ENCODE measurements around the gene KRT27. TPM values are rescaled to one million over a fixed set of nuclear protein-coding genes. Genes with fewer than 3 reads are reported as not detected.
"Not testable (repeated sequence)": the region's sequence is repeated elsewhere in the genome, so short reads cannot be mapped to it uniquely, and the experiment has no call there.

Gene KRT27
- total RNA-seq, 1 donor from 2014 or later = not detected

- Mint-ChIP-seq H3K4me3 (no peak overlapping the region), H3K27me3 (peaks cover 25% of the 10 kb centered on the region), H3K27ac (no peak overlapping the region), H3K9me3 (no peaks in the 10 kb centered on the region), H3K36me3 (no peaks in the 10 kb centered on the region), H3K4me1 (ENCODE audit: unreplicated experiment) (no peaks in the 10 kb centered on the region)
- no peak for TF ChIP-seq CTCF (conservative IDR thresholded peaks at IDR 0.05)
- no peak for DNase-seq (ENCODE audit: extremely low spot score, unreplicated experiment)
These were observed 28.5 kb downstream of the KRT27 start for GRCh38 chr17:40753804-40754203.

DNA sequence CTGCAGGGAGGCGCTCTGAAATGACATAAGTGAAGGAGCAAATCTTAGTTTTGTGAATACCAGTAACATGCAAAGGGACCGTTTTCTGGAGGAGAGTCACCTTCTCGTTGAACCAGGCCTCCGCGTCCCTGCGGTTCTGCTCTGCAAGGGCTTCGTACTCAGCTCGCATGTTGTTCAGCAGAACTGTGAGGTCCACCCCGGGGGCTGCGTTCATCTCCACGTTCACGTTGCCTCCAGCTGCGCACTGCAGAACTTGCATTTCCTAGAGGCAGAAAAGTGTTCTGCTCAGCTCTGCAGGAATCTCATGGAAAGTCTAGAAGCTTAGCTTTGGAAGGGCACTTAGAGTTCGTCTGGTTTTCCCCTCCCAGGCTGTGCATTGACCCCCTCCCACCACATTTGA is 31.3 kb downstream of the KRT27 start:
- Mint-ChIP-seq H3K27ac (no peak overlapping the region), H3K4me3 (no peak overlapping the region), H3K9me3 (no peaks in the 10 kb centered on the region), H3K36me3 (no peaks in the 10 kb centered on the region), H3K4me1 (ENCODE audit: unreplicated experiment) (no peaks in the 10 kb centered on the region), H3K27me3 (peaks cover 25% of the 10 kb centered on the region)
- TF ChIP-seq CTCF (conservative IDR thresholded peaks at IDR 0.05) = no peak
- DNase-seq (ENCODE audit: extremely low spot score, unreplicated experiment) = no peak

GRCh38 chr17:40750391-40750790 is 32.0 kb downstream of the KRT27 start:
- H3K36me3 Mint-ChIP-seq = no peaks in the 10 kb centered on the region
- H3K9me3 Mint-ChIP-seq = no peaks in the 10 kb centered on the region
- no peak for DNase-seq (ENCODE audit: extremely low spot score, unreplicated experiment)
- peaks cover 23% of the 10 kb centered on the region for H3K27me3 Mint-ChIP-seq
- H3K4me1 Mint-ChIP-seq (ENCODE audit: unreplicated experiment) = no peaks in the 10 kb centered on the region
- no peak overlapping the region for H3K4me3 Mint-ChIP-seq
- no peak overlapping the region for H3K27ac Mint-ChIP-seq
- no peak for TF ChIP-seq CTCF (conservative IDR thresholded peaks at IDR 0.05)

DNA sequence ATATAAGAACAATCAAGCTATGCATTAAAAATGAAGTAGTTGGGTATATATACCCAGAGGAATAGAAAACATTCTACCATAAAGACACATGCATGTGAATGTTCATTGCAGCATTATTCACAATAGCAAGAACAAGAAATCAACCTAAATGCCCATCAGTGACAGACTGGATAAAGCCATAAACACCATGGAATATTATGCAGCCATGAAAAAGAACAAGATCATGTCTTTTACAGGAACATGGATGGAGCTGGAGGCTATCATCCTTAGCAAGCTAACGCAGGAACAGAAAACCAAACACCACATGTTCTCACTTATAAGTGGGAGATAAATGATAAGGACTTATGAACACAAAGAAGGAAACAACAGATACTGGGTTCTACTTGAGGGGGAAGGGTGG is 33.7 kb downstream of the KRT27 start:
- H3K27ac Mint-ChIP-seq; H3K9me3 Mint-ChIP-seq; H3K4me1 Mint-ChIP-seq (ENCODE audit: unreplicated experiment); DNase-seq (ENCODE audit: extremely low spot score, unreplicated experiment); H3K36me3 Mint-ChIP-seq; H3K4me3 Mint-ChIP-seq: not testable (repeated sequence)
- H3K27me3 Mint-ChIP-seq = peaks cover 25% of the 10 kb centered on the region

- no peaks in the 10 kb centered on the region for H3K4me1 Mint-ChIP-seq (ENCODE audit: unreplicated experiment)
- H3K4me3 Mint-ChIP-seq = no peak overlapping the region
- H3K9me3 Mint-ChIP-seq = peaks cover 5% of the 10 kb centered on the region
- no peak for TF ChIP-seq CTCF (conservative IDR thresholded peaks at IDR 0.05)
- H3K27ac Mint-ChIP-seq = no peak overlapping the region
- H3K27me3 Mint-ChIP-seq = peaks cover 45% of the 10 kb centered on the region
- DNase-seq (ENCODE audit: extremely low spot score, unreplicated experiment) = no peak
- no peaks in the 10 kb centered on the region for H3K36me3 Mint-ChIP-seq
These were observed 43.8 kb downstream of the KRT27 start for GRCh38 chr17:40738553-40738952.

DNA sequence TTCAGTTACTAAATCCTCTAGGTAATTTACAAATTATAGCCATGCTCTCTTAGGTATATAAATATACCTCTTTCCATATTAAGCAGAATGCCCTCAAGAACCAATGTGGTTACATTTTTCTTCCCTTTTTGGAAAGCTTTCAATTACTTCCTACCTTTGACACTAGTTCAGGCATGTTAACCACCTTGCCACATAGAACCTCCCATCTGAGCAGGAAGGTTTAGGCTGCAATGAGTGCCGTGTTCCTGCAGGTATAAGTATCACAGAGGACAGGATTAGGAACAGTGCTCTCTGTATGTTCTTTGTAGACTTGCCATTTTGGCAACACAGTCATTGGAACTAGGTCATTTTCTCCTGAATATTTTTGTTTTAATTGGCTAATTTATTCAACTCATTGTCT is 47.3 kb downstream of the KRT27 start:
- no peak for DNase-seq (ENCODE audit: extremely low spot score, unreplicated experiment)
- Mint-ChIP-seq H3K36me3 (no peaks in the 10 kb centered on the region), H3K4me3 (no peak overlapping the region), H3K9me3 (no peaks in the 10 kb centered on the region), H3K4me1 (ENCODE audit: unreplicated experiment) (no peaks in the 10 kb centered on the region), H3K27me3 (peaks cover 36% of the 10 kb centered on the region), H3K27ac (no peak overlapping the region)
- no peak for TF ChIP-seq CTCF (conservative IDR thresholded peaks at IDR 0.05)

All from type B pancreatic cell (in vitro differentiated cells).